Measurements from ENCODE around the gene ASXL3. TPM values are rescaled to one million over a fixed set of nuclear protein-coding genes. Genes with fewer than 3 reads are reported as not detected.

Gene ASXL3
- total RNA-seq, 1 donor from 2014 or later = under 0.01 TPM

- H3K27me3 ChIP-seq (ENCODE audit: control insufficient read depth, insufficient read depth, low read length) = no peaks in the 10 kb centered on the region
- no peaks in the 10 kb centered on the region for H3K36me3 ChIP-seq (ENCODE audit: control insufficient read depth, insufficient read depth, low read length)
- FAIRE-seq = no peak
- TF ChIP-seq CTCF (IDR thresholded peaks at IDR 0.05; ENCODE audit: insufficient read depth, low read length, severe bottlenecking) = no peak
- DNase-seq (ENCODE audit: low read depth) = no peak
- no peak overlapping the region for H3K4me3 ChIP-seq (ENCODE audit: low read depth, low read length)
Measured at GRCh38 chr18:33611525-33612135, 33.6 kb downstream of the ASXL3 start.

GRCh38 chr18:33612632-33613031 lies 34.6 kb downstream of the ASXL3 start:
- H3K36me3 ChIP-seq (ENCODE audit: control insufficient read depth, insufficient read depth, low read length) = no peaks in the 10 kb centered on the region
- TF ChIP-seq CTCF (IDR thresholded peaks at IDR 0.05; ENCODE audit: insufficient read depth, low read length, severe bottlenecking) = no peak
- H3K27me3 ChIP-seq (ENCODE audit: control insufficient read depth, insufficient read depth, low read length) = no peaks in the 10 kb centered on the region
- no peak for DNase-seq (ENCODE audit: low read depth)
- no peak overlapping the region for H3K4me3 ChIP-seq (ENCODE audit: low read depth, low read length)
- FAIRE-seq = no peak

- FAIRE-seq (no peak), DNase-seq (ENCODE audit: low read depth) (no peak)
- Histone ChIP-seq H3K36me3 (ENCODE audit: control insufficient read depth, insufficient read depth, low read length) (no peaks in the 10 kb centered on the region), H3K4me3 (ENCODE audit: low read depth, low read length) (no peak overlapping the region), H3K27me3 (ENCODE audit: control insufficient read depth, insufficient read depth, low read length) (no peaks in the 10 kb centered on the region)
- no peak for TF ChIP-seq CTCF (IDR thresholded peaks at IDR 0.05; ENCODE audit: insufficient read depth, low read length, severe bottlenecking)
Measured at GRCh38 chr18:33616556-33616955, 38.5 kb downstream of the ASXL3 start.

DNA sequence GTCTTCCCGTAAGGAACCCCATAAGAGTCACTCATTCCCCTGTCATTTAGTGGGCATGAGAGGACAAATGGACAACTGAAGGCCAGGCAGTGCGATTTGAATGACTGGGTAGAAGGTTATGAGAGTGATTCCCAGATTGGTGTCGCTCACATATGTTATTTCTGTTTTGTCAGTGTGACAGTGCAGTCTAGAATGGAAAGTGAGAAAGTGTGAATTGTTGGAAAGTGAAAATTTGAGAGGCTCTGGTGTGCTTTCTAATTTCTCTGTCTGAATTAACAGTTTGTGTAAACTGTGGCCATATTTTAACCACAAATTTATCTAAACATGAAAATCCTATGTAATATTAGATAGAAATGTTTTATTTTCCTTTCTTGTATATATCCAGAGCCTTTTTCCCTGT lies 49.1 kb downstream of the ASXL3 start:
- Histone ChIP-seq H3K27me3 (ENCODE audit: control insufficient read depth, insufficient read depth, low read length) (no peaks in the 10 kb centered on the region), H3K4me3 (ENCODE audit: low read depth, low read length) (no peak overlapping the region), H3K36me3 (ENCODE audit: control insufficient read depth, insufficient read depth, low read length) (no peaks in the 10 kb centered on the region)
- no peak for DNase-seq (ENCODE audit: low read depth)
- TF ChIP-seq CTCF (IDR thresholded peaks at IDR 0.05; ENCODE audit: insufficient read depth, low read length, severe bottlenecking) = no peak
- no peak for FAIRE-seq

- no peak for TF ChIP-seq CTCF (IDR thresholded peaks at IDR 0.05; ENCODE audit: insufficient read depth, low read length, severe bottlenecking)
- H3K4me3 ChIP-seq (ENCODE audit: low read depth, low read length) = no peak overlapping the region
- H3K36me3 ChIP-seq (ENCODE audit: control insufficient read depth, insufficient read depth, low read length) = no peaks in the 10 kb centered on the region
- FAIRE-seq (no peak), DNase-seq (ENCODE audit: low read depth) (no peak)
- H3K27me3 ChIP-seq (ENCODE audit: control insufficient read depth, insufficient read depth, low read length) = no peaks in the 10 kb centered on the region
Measured at GRCh38 chr18:33630476-33630875, 52.5 kb downstream of the ASXL3 start.

DNA sequence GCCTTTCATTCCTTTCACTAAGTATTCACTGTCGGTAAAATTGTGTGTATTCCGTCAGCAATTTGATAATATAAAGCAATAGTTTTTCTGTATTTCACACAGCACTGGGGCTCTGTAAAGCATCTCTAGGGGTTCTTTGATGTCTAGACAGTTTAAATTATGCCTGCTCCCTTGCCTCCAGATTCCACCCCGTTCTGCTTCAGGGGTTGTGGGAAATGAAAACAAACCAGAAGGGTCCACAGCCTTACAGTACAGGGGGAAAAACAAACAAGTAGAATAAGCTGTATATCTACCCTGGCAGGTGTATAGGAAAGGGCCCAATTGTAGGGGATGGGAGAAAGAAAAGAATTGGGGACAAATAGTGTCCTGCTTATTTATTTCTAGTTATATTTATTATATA lies 63.1 kb downstream of the ASXL3 start:
- no peak for FAIRE-seq
- no peaks in the 10 kb centered on the region for H3K36me3 ChIP-seq (ENCODE audit: control insufficient read depth, insufficient read depth, low read length)
- no peaks in the 10 kb centered on the region for H3K27me3 ChIP-seq (ENCODE audit: control insufficient read depth, insufficient read depth, low read length)
- no peak for DNase-seq (ENCODE audit: low read depth)
- H3K4me3 ChIP-seq (ENCODE audit: low read depth, low read length) = no peak overlapping the region
- TF ChIP-seq CTCF (IDR thresholded peaks at IDR 0.05; ENCODE audit: insufficient read depth, low read length, severe bottlenecking) = no peak

All from bronchial epithelial cell (primary cell).